ENCODE results near the gene ZKSCAN4.

DNA sequence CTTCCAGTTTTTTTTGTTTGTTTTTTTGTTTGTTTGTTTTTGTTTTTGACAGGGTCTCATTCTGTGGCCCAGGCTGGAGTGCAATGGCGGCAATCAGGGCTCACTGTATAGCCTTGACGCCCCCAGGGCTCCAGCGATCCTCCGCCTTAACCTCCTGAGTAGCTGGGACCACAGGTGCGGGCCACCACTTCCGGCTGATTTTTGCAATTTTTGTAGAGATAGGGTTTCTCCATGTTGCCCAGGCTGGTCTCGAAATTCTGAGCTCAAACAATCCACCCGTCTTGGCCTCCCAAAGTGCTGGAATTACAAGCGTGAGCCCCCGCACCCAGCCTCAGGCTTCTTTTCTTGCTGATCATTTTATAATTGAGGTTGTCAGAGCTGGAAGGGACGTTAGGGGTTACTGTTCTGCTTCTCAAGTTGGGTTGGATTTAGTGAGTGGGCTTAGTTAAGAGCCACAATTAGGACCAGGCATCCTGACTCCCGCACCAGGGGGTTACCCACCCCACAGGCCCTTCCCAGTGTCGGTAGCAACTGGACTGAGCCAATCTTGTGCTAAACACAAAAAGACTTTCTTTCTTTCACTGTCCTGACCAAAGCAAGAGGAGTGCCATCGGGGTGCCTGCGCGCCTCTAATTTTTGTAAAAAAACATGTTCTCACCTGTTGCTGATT is 40.1 kb downstream of the ZKSCAN4 start:
- TF ChIP-seq CTCF (IDR thresholded peaks at IDR 0.05) (no peak), POLR2A (IDR thresholded peaks at IDR 0.05) (no peak)
